GM13977 (cell line): ENCODE data around the gene CDH8.
"Not testable (repeated sequence)": the region's sequence is repeated elsewhere in the genome, so short reads cannot be mapped to it uniquely, and the experiment has no call there.

Source experiments
- DNase-seq: peaks from one replicate; pipeline ENCODE4 v3.0.0; 2012; ENCODE audit warnings: low spot score
- in situ Hi-C: fragments of 300-500 bp; cut with MboI; formaldehyde crosslinking; loops from one replicate; pipeline ENCODE4 v1.12.0; 2022; ENCODE audit warnings: low sequenced_read_pairs, low pct_unique_long_range_greater_than_20kb, mixed read lengths, inconsistent platforms; ENCODE audit not compliant: unreplicated experiment
- TF ChIP-seq, protein P1 (sequence below): IDR thresholded peaks from 2 replicates; pipeline ENCODE4 v1.5.1; 2012; ENCODE audit warnings: mild to moderate bottlenecking, control low read depth; ENCODE audit not compliant: insufficient read depth; ENCODE audit errors: extremely low read depth, missing control alignments

The CDH8 gene

DNA sequence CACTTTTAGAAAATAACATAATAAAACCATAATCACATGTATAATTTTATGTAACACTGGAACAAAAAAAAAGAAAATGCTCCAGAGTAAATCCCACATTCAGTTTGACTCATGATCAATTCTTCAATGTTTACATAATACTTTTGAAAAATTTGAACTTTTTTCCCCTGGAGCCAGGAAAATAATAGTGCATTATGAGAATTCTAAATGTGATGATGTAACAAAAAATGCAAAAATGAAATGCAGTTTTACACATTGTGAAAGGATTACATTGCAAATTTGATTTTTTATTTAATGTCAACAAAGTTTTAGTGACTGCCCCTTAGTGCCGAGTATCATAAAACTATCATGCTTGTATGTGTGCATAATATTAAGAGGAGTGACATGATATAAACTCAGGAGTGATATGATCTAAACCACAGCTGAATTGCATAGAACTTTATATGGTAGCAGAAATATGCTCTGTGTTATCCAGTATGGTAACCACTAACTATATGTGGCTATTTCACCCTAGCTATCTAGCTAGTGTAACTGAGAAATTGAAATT lies 238.2 kb downstream of the CDH8 start:
- no peak for DNase-seq
- TF ChIP-seq, protein P1, sequence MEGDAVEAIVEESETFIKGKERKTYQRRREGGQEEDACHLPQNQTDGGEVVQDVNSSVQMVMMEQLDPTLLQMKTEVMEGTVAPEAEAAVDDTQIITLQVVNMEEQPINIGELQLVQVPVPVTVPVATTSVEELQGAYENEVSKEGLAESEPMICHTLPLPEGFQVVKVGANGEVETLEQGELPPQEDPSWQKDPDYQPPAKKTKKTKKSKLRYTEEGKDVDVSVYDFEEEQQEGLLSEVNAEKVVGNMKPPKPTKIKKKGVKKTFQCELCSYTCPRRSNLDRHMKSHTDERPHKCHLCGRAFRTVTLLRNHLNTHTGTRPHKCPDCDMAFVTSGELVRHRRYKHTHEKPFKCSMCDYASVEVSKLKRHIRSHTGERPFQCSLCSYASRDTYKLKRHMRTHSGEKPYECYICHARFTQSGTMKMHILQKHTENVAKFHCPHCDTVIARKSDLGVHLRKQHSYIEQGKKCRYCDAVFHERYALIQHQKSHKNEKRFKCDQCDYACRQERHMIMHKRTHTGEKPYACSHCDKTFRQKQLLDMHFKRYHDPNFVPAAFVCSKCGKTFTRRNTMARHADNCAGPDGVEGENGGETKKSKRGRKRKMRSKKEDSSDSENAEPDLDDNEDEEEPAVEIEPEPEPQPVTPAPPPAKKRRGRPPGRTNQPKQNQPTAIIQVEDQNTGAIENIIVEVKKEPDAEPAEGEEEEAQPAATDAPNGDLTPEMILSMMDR: no peak
- in situ Hi-C loops: no loop called here

DNA sequence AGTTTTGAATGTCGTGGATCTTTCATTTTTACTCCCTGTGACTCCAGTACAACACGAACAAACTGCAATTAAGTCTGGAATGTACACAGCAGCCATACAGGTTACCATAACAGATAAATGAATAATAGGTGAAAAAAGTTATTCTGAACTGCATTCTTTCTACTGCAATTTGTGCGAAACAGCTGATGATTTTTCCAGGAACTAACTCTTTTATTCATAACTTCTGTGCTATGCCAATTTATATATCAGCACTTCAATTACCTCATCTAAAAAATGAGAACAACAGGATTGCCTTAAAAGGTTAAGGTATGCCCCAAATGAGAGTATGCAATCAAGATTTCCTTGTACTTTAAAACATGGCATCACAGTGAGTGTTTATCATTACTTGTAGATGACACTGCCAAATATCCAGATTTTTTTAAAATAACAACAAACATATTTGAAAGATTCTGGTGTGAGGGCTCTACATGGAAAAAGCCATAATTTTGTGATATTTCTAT lies 238.9 kb downstream of the CDH8 start:
- TF ChIP-seq, protein P1: no peak
- in situ Hi-C loops: no loop called here
- DNase-seq: no peak

DNA sequence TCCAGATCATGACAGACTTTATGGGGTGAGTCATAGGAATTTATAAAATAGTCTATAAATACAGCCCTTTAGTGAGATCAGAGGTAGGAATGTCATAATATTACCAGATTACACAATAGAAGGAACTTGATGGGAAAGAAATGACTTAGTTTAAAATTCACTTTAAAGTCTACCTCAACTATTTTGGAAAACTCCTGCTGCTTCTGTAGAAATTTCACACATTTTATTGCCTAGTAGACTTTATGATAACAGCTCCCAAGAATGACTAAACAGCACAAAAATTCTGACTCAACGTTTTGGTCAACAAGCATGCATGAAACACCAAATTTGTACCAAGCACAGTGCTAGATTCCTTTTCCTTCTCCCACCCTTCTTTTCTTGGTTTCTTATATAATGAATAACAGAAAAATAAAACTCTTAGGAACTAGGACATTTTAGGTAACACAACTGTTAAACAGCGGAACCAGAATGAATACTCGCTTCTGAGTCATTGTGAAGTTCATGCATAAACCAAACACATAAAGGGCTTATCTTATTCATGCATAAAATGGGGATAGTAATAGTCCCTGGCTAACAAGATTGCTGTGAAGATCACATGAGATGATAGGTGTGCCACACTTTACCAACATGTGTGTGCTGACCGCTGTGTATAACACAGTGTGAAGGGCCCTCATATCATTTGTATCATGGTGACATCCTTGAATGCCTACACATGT lies 243.9 kb downstream of the CDH8 start:
- no peak for DNase-seq
- TF ChIP-seq, protein P1: no peak
- in situ Hi-C loops: no loop called here

DNA sequence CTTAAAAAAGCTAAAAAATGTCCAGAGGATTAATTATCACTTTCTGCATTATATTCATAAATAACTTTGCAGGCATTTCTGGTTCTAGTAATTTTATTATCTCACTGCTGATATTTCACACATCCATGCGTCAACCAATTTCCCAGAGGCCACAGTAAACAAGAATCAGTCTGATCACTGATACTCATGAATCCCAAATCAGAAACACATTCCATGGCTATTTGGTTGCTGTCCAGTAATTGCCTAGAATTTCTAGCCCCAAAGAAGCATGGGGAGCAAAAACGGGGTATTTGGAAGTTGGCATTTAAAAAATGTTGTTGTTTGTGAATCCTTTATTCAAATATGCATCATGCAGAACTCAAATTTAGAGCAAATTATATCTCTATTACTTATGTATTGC lies 244.8 kb downstream of the CDH8 start:
- DNase-seq: no peak
- in situ Hi-C loops: no loop called here
- TF ChIP-seq, protein P1: no peak

DNA sequence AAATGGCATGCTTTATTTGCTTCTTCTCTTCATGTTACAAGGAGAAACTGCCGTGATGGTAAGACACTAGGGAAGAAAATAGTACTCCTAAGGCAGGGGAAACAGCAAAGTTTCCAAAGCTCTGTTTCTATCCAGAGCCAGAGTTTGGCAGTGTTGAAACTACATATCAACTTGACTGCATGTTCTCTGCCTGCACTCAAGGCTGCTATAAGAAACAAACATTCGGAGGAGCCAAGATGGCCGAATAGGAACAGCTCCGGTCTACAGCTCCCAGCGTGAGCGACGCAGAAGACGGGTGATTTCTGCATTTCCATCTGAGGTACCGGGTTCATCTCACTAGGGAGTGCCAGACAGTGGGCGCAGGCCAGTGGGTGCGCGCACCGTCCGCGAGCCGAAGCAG lies 254.4 kb downstream of the CDH8 start:
- DNase-seq, in situ Hi-C loops: not testable (repeated sequence)

DNA sequence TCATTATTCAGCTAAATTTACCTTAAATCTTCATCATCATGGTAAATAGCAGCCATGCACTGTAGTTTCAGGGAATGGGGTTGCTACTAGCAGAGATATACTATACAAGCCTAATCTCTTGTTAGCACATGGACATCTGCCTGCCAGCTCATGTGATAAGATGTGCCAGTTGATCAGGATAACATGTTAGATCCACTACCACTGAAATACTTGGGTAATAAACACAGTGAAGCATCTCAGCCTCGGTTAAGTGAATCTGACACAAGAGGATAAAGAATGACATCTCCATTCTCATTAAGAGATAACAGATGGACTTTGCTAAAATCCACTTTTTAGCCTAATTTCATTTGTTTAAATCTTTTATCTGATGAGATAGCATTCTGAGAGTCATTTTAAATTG lies 256.1 kb downstream of the CDH8 start:
- in situ Hi-C loops: no loop called here
- TF ChIP-seq, protein P1: no peak
- no peak for DNase-seq

DNA sequence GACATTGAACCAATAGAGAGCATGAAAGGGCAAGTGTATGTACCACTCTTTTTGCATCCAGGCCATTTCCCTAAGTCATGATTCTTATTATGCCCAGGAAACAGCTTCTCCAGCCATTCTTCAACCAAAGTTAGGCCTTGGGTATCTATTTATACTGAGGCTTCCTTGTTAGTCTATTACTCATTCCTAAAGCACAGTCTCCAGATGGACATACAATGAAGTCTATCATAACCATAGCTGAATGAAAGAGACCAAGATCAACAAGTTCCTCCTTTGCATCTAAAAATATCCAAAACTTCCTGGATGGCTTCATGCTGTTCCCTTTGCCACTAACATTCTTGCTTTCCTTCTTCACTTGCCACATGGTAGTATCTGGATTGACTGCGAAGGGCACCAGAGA lies 265.9 kb downstream of the CDH8 start:
- TF ChIP-seq, protein P1: no peak
- in situ Hi-C loops: no loop called here
- no peak for DNase-seq
